Endothelial cell of umbilical vein (primary cell): ENCODE measurements around the gene GRIK1.

Experiments used
- EZH2 ChIP-seq: IDR thresholded peaks from 2 replicates; pipeline ENCODE4 v1.6.1; 2012; ENCODE audit warnings: borderline replicate concordance, low read depth, mild to moderate bottlenecking, moderate library complexity, low read length, inconsistent platforms; ENCODE audit not compliant: severe bottlenecking
- GATA2 ChIP-seq: IDR thresholded peaks from 2 replicates; pipeline ENCODE4 v1.7.0; 2011; ENCODE audit warnings: low read depth, mild to moderate bottlenecking, moderate library complexity, mixed read lengths, low read length; ENCODE audit not compliant: insufficient read length, insufficient read depth
- JUN ChIP-seq: IDR thresholded peaks from 2 replicates; pipeline ENCODE4 v1.6.1; 2011; ENCODE audit warnings: borderline replicate concordance, low read depth; ENCODE audit not compliant: insufficient read length, insufficient read depth
- MYC ChIP-seq: IDR thresholded peaks from one replicate; pipeline ENCODE4 v1.6.1; 2011; ENCODE audit warnings: mild to moderate bottlenecking, low read depth, low read length
- POLR2A ChIP-seq: IDR thresholded peaks from 2 replicates; pipeline ENCODE4 v1.6.1; 2012; ENCODE audit warnings: low read depth, mild to moderate bottlenecking, control low read depth, low read length
- POLR2AphosphoS5 ChIP-seq: IDR thresholded peaks from 2 replicates; pipeline ENCODE4 v1.6.1; 2012; ENCODE audit warnings: low read depth, mild to moderate bottlenecking, control low read depth, low read length, moderate library complexity; ENCODE audit not compliant: insufficient read depth
- TF ChIP-seq, protein P1 (sequence below): IDR thresholded peaks from 2 replicates; pipeline ENCODE4 v1.6.1; 2011; ENCODE audit not compliant: insufficient read depth, insufficient read length
- TF ChIP-seq, protein P2 (sequence below), 2 donors: IDR thresholded peaks; 1 replicate in 1 of 2; 2 replicates in 1 of 2; pipeline ENCODE4 v1.5.1; 2011; ENCODE audit warnings: low read length in 2 of 2, mild to moderate bottlenecking in 2 of 2, moderate library complexity in 2 of 2, control low read depth in 1 of 2, inconsistent platforms in 1 of 2, low read depth in 1 of 2; ENCODE audit not compliant: insufficient read depth in 1 of 2; ENCODE audit errors: extremely low read depth in 1 of 2

DNA sequence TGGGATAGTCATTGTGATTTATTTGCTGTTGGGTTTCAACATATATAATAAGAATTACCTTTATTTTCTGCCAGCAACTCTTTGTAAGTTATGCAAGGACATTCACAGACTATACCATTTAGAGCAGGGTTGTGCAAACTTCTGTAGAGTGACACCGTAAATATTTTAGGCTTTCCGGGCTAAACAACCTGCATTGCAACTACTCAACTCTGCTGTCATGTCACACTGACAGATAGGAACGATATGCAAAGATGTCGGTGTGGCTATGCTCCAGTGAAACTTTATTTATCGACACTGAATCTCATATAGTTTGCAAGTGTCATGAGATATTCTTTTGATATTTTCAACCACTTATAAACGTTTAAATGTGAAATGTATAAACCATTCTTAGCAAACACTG lies 430.7 kb downstream of the GRIK1 start:
- TF ChIP-seq, protein P1, sequence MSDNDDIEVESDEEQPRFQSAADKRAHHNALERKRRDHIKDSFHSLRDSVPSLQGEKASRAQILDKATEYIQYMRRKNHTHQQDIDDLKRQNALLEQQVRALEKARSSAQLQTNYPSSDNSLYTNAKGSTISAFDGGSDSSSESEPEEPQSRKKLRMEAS: no peak
- TF ChIP-seq, protein P2, sequence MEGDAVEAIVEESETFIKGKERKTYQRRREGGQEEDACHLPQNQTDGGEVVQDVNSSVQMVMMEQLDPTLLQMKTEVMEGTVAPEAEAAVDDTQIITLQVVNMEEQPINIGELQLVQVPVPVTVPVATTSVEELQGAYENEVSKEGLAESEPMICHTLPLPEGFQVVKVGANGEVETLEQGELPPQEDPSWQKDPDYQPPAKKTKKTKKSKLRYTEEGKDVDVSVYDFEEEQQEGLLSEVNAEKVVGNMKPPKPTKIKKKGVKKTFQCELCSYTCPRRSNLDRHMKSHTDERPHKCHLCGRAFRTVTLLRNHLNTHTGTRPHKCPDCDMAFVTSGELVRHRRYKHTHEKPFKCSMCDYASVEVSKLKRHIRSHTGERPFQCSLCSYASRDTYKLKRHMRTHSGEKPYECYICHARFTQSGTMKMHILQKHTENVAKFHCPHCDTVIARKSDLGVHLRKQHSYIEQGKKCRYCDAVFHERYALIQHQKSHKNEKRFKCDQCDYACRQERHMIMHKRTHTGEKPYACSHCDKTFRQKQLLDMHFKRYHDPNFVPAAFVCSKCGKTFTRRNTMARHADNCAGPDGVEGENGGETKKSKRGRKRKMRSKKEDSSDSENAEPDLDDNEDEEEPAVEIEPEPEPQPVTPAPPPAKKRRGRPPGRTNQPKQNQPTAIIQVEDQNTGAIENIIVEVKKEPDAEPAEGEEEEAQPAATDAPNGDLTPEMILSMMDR (IDR thresholded peaks at IDR 0.05; ENCODE audit: extremely low read depth in 1 of 2, insufficient read depth in 1 of 2, low read depth in 1 of 2, low read length in 2 of 2): no peak
- TF ChIP-seq POLR2A: no peak
- TF ChIP-seq POLR2AphosphoS5: no peak
- TF ChIP-seq EZH2: no peak
- TF ChIP-seq JUN: no peak
- no peak for TF ChIP-seq GATA2
- TF ChIP-seq MYC: no peak
